ENCODE data around the gene ARRB1.
"Not testable (repeated sequence)": the region's sequence is repeated elsewhere in the genome, so short reads cannot be mapped to it uniquely, and the experiment has no call there.

ARRB1 gene

GRCh38 chr11:75369560-75370255 is 18.2 kb upstream of the ARRB1 start:
- no peak for DNase-seq

GRCh38 chr11:75366826-75367225 is 15.4 kb upstream of the ARRB1 start:
- DNase-seq, result not testable (repeated sequence)

- DNase-seq, result no peak
Observed at GRCh38 chr11:75365711-75366181, 14.3 kb upstream of the ARRB1 start.

GRCh38 chr11:75362285-75362684 is 10.8 kb upstream of the ARRB1 start:
- DNase-seq, result not testable (repeated sequence)

- DNase-seq, result no peak
Observed at GRCh38 chr11:75356613-75357012, 5.2 kb upstream of the ARRB1 start.

- DNase-seq, result no peak
Observed at GRCh38 chr11:75355051-75355450, 3.6 kb upstream of the ARRB1 start.

- peak; percentile 48 for DNase-seq
Observed at GRCh38 chr11:75352588-75353206, 1.2 kb upstream of the ARRB1 start.

- DNase-seq, result peak; percentile 73
Observed at GRCh38 chr11:75351791-75352587, 528 bp upstream of the ARRB1 start.

GRCh38 chr11:75350743-75351540 is 519 bp downstream of the ARRB1 start:
- DNase-seq, result peak; percentile 24

GRCh38 chr11:75350122-75350742 is 1.2 kb downstream of the ARRB1 start:
- DNase-seq, result no peak

- DNase-seq, result no peak
Observed at GRCh38 chr11:75349521-75350116, 1.8 kb downstream of the ARRB1 start.

GRCh38 chr11:75347781-75348566 is 3.5 kb downstream of the ARRB1 start:
- no peak for DNase-seq

- no peak for DNase-seq
Observed at GRCh38 chr11:75346912-75347647, 4.4 kb downstream of the ARRB1 start.

GRCh38 chr11:75346296-75346695 is 5.2 kb downstream of the ARRB1 start:
- no peak for DNase-seq

- no peak for DNase-seq
Observed at GRCh38 chr11:75345455-75346160, 5.9 kb downstream of the ARRB1 start.

- no peak for DNase-seq
Observed at GRCh38 chr11:75344761-75345454, 6.6 kb downstream of the ARRB1 start.

- no peak for DNase-seq
Observed at GRCh38 chr11:75344186-75344585, 7.3 kb downstream of the ARRB1 start.

GRCh38 chr11:75342966-75343870 is 8.2 kb downstream of the ARRB1 start:
- peak; percentile 96 for DNase-seq

Data from NCI-H146 (cell line).